Liver (tissue), 9 donors: Measurements from ENCODE around the gene ERFL. TPM values are rescaled to one million over a fixed set of nuclear protein-coding genes. Genes with fewer than 3 reads are reported as not detected.

Experiments
- DNase-seq: peaks from one replicate; pipeline ENCODE4 v3.0.0-alpha.2; 2017; ENCODE audit warnings: low spot score
- H3K27ac ChIP-seq, 2 donors: one replicate each; pipeline ENCODE4 v1.7.0; 2013; ENCODE audit warnings: inconsistent platforms in 2 of 2, low read length in 2 of 2, control low read depth in 1 of 2, low read depth in 1 of 2, mild to moderate bottlenecking in 1 of 2
- H3K27me3 ChIP-seq, 4 donors: one replicate each; pipeline versions ENCODE4 v1.6.1 to v1.7.0; 2013; ENCODE audit warnings: low read length in 3 of 4, inconsistent platforms in 1 of 4, mild to moderate bottlenecking in 1 of 4, moderate library complexity in 1 of 4; ENCODE audit not compliant: control insufficient read depth in 4 of 4, insufficient read depth in 4 of 4
- H3K36me3 ChIP-seq, 4 donors: one replicate each; pipeline versions ENCODE4 v1.6.1 to v1.7.0; 2013; ENCODE audit warnings: low read length in 3 of 4, mild to moderate bottlenecking in 3 of 4, low read depth in 1 of 4, moderate library complexity in 1 of 4; ENCODE audit not compliant: control insufficient read depth in 4 of 4, insufficient read depth in 3 of 4
- H3K4me1 ChIP-seq, 4 donors: one replicate each; pipeline versions ENCODE4 v1.6.1 to v1.7.0; 2013; ENCODE audit warnings: low read length in 3 of 4, mild to moderate bottlenecking in 3 of 4, moderate library complexity in 1 of 4; ENCODE audit not compliant: control insufficient read depth in 4 of 4, insufficient read depth in 4 of 4
- H3K4me3 ChIP-seq, 3 donors: one replicate each; pipeline versions ENCODE4 v1.6.1 to v1.7.0; 2013; ENCODE audit warnings: low read length in 3 of 3, control low read depth in 1 of 3, low read depth in 1 of 3, mild to moderate bottlenecking in 1 of 3
- H3K9ac ChIP-seq, 2 donors: one replicate each; pipeline ENCODE4 v1.7.0; 2013; ENCODE audit warnings: low read length in 2 of 2, mild to moderate bottlenecking in 2 of 2, moderate library complexity in 2 of 2, control low read depth in 1 of 2, low read depth in 1 of 2
- H3K9me3 ChIP-seq, 4 donors: one replicate each; pipeline versions ENCODE4 v1.6.1 to v1.7.0; 2013; ENCODE audit warnings: low read length in 3 of 4; ENCODE audit not compliant: control insufficient read depth in 4 of 4
- ATF3 ChIP-seq: IDR thresholded peaks from 2 replicates; pipeline ENCODE4 v1.6.1; 2016; ENCODE audit warnings: antibody characterized with exemption
- CTCF ChIP-seq: fragments of 150-350 bp; IDR thresholded peaks from 2 replicates; pipeline ENCODE4 v1.5.1; 2017; ENCODE audit warnings: improper control_type of control experiment, low read depth, low read length; ENCODE audit not compliant: missing input control
- FOXA1 ChIP-seq: IDR thresholded peaks from 2 replicates; pipeline ENCODE4 v1.6.1; 2016; ENCODE audit warnings: antibody characterized with exemption
- FOXA2 ChIP-seq: IDR thresholded peaks from 2 replicates; pipeline ENCODE4 v1.6.1; 2016; ENCODE audit warnings: antibody characterized with exemption
- GABPA ChIP-seq, 2 donors: IDR thresholded peaks in 1 of 2; conservative IDR thresholded peaks in 1 of 2; 2 replicates each; pipeline ENCODE4 v1.6.1; 2016; ENCODE audit warnings: antibody characterized with exemption in 2 of 2, mild to moderate bottlenecking in 1 of 2, moderate library complexity in 1 of 2
- HNF4G ChIP-seq: IDR thresholded peaks from 2 replicates; pipeline ENCODE4 v1.6.1; 2016; ENCODE audit warnings: antibody characterized with exemption
- JUND ChIP-seq, 2 donors: IDR thresholded peaks; 2 replicates each; pipeline ENCODE4 v1.6.1; 2016; ENCODE audit warnings: antibody characterized with exemption in 2 of 2
- MAX ChIP-seq: IDR thresholded peaks from 2 replicates; pipeline ENCODE4 v1.6.1; 2016; ENCODE audit warnings: antibody characterized with exemption
- NR2F2 ChIP-seq: IDR thresholded peaks from 2 replicates; pipeline ENCODE4 v1.6.1; 2016; ENCODE audit warnings: antibody characterized with exemption
- RAD21 ChIP-seq, 2 donors: IDR thresholded peaks; 2 replicates each; pipeline ENCODE4 v1.6.1; 2016; ENCODE audit warnings: antibody characterized with exemption in 2 of 2, mild to moderate bottlenecking in 2 of 2
- REST ChIP-seq: IDR thresholded peaks from 2 replicates; pipeline ENCODE4 v1.6.1; 2016; ENCODE audit warnings: antibody characterized with exemption, mild to moderate bottlenecking
- RXRA ChIP-seq, 2 donors: IDR thresholded peaks; 2 replicates each; pipeline ENCODE4 v1.6.1; 2017 to 2018; ENCODE audit warnings: antibody characterized with exemption in 2 of 2, mild to moderate bottlenecking in 1 of 2
- SP1 ChIP-seq: IDR thresholded peaks from 2 replicates; pipeline ENCODE4 v1.6.1; 2018; ENCODE audit warnings: antibody characterized with exemption, mild to moderate bottlenecking
- TAF1 ChIP-seq: conservative IDR thresholded peaks from 2 replicates; pipeline ENCODE4 v1.6.1; 2016; ENCODE audit warnings: antibody characterized with exemption, mild to moderate bottlenecking
- YY1 ChIP-seq: IDR thresholded peaks from 2 replicates; pipeline ENCODE4 v1.6.1; 2016; ENCODE audit warnings: antibody characterized with exemption, mild to moderate bottlenecking
- ZBTB33 ChIP-seq: IDR thresholded peaks from 2 replicates; pipeline ENCODE4 v1.6.1; 2016; ENCODE audit warnings: antibody characterized with exemption
- WGBS: extraction: QIAGEN DNeasy Blood & Tissue Kit; methylation state at CpG from one replicate; pipeline ENCODE4 v1.1.7; 2013; 5-methylcytosine and 5-hydroxymethylcytosine counted together
- polyA plus RNA-seq, 2 donors: library from polyadenylated mRNA; stranded (reverse) in 1 of 2; unstranded in 1 of 2; fragments of 200-250 nt in 1 of 2; fragments of >200 nt in 1 of 2; fragmentation: Nextera tagmentation in 1 of 2; extraction: Ambion mirVana in 1 of 2; gene quantifications; one replicate each; pipeline versions ENCODE4 v1.2.1 to v1.2.3, GENCODE V29; 2013 to 2015
- total RNA-seq, 2 donors: library from RNA; depleted of rRNA; stranded (reverse); fragments of >200 nt; gene quantifications; one replicate each; pipeline ENCODE4 v1.2.3, GENCODE V29; 2014
- donor health status: healthy.
- donor health status: healthy.
- donor health status: healthy.
- donor health status: healthy.
- donor health status: healthy.

ERFL gene
- total and polyA plus RNA-seq, 4 donors: not detected

- WGBS: 77% methylated on average over 8 of the region's 8 CpGs
- Histone ChIP-seq H3K36me3 (no peaks in the 10 kb centered on the region), H3K27ac (no peak overlapping the region), H3K27me3 (no peaks in the 10 kb centered on the region), H3K9ac (no peak overlapping the region), H3K4me3 (no peak overlapping the region), H3K9me3 (no peaks in the 10 kb centered on the region), H3K4me1 (no peaks in the 10 kb centered on the region)
- no peak for TF ChIP-seq TAF1
- TF ChIP-seq ATF3: no peak
- TF ChIP-seq CTCF: no peak
- no peak for TF ChIP-seq GABPA (IDR thresholded peaks at IDR 0.05 in 1 of 2, conservative IDR thresholded peaks at IDR 0.05 in 1 of 2)
- TF ChIP-seq JUND (IDR thresholded peaks at IDR 0.05): no peak
- no peak for TF ChIP-seq FOXA1
- TF ChIP-seq MAX: no peak
- no peak for TF ChIP-seq RXRA (IDR thresholded peaks at IDR 0.05)
- no peak for TF ChIP-seq ZBTB33
- TF ChIP-seq NR2F2: no peak
- no peak for DNase-seq
Measured at GRCh38 chr19:41974652-41975051, 46.4 kb upstream of the ERFL start.

GRCh38 chr19:41971363-41971762, 43.1 kb upstream of the ERFL start:
- no peaks in the 10 kb centered on the region for H3K36me3 ChIP-seq
- peaks cover 0 to 3% (median 0%) of the 10 kb centered on the region in 4 donors for H3K27me3 ChIP-seq
- H3K4me3 ChIP-seq: no peak overlapping the region
- no peak overlapping the region for H3K27ac ChIP-seq
- no peaks in the 10 kb centered on the region for H3K4me1 ChIP-seq
- TF ChIP-seq NR2F2 (no peak), YY1 (no peak), REST (no peak), FOXA2 (no peak), FOXA1 (no peak), RAD21 (IDR thresholded peaks at IDR 0.05) (no peak), RXRA (IDR thresholded peaks at IDR 0.05) (no peak), SP1 (no peak), TAF1 (no peak), JUND (IDR thresholded peaks at IDR 0.05) (no peak), HNF4G (no peak), ZBTB33 (no peak)
- WGBS: 77% methylated on average over 11 of the region's 11 CpGs
- H3K9me3 ChIP-seq: no peaks in the 10 kb centered on the region
- no peak for DNase-seq
- no peak overlapping the region for H3K9ac ChIP-seq
